H1 (cell line): ENCODE data around the gene CCDC89. TPM values are rescaled to one million over a fixed set of nuclear protein-coding genes. Genes with fewer than 3 reads are reported as not detected.

Experiments
- CTCF ChIP-seq, 3 experiments: IDR thresholded peaks; 1 replicate in 2 of 3; 2 replicates in 1 of 3; pipeline versions ENCODE4 v1.5.1 to v1.6.1; 2011; ENCODE audit warnings: low read length in 3 of 3, mild to moderate bottlenecking in 3 of 3, inconsistent platforms in 2 of 3, low read depth in 1 of 3, moderate library complexity in 1 of 3; ENCODE audit not compliant: insufficient read depth in 1 of 3; ENCODE audit errors: control extremely low read depth in 1 of 3
- SIRT6 ChIP-seq: IDR thresholded peaks from one replicate; pipeline ENCODE4 v1.7.1; 2012; ENCODE audit warnings: low read length, inconsistent platforms
- polyA plus RNA-seq, 7 experiments: library from polyadenylated mRNA; depleted of rRNA in 3 of 7; stranded (reverse) in 5 of 7; unstranded in 2 of 7; fragments of >200 nt in 5 of 7; fragments of 200-250 nt in 2 of 7; gene quantifications; 1 replicate in 5 of 7; 2 replicates in 1 of 7; 4 replicates in 1 of 7; pipeline versions ENCODE4 v1.2.1 to v1.2.3, GENCODE V29; 2011 to 2013; ENCODE audit warnings: missing spikeins in 2 of 7, mixed read lengths in 2 of 7
- total RNA-seq: library from RNA; stranded (reverse); fragmentation: NEBNext Ultra II Directional; extraction: Animal tissue kit (Norgen Biotek cat#: 25700); gene quantifications from 2 replicates; pipeline ENCODE4 v1.2.1, GENCODE V29; 2021

The CCDC89 gene
- total and polyA plus RNA-seq, 2 of the 8 experiments (the other 6 are each of a cell fraction or from before 2014, with no cell fraction given): not detected

GRCh38 chr11:85718126-85718943, 32.3 kb upstream of the CCDC89 start (continued):
- TF ChIP-seq CTCF (IDR thresholded peaks at IDR 0.05; ENCODE audit: control extremely low read depth in 1 of 3, insufficient read depth in 1 of 3, low read depth in 1 of 3, low read length in 3 of 3): no peak
- TF ChIP-seq SIRT6: no peak
